HG03520 (cell line): ENCODE measurements around the gene FAM241A.
A peak's percentile ranks its signal among the peaks of the same experiment; 100 is the strongest.
"Not testable (repeated sequence)": the region's sequence is repeated elsewhere in the genome, so short reads cannot be mapped to it uniquely, and the experiment has no call there.

Source experiments
- ATAC-seq: cut with Tn5 transposase; IDR thresholded peaks from one replicate; pipeline ENCODE4 v1.9.1; 2021; ENCODE audit warnings: mild to moderate bottlenecking, moderate library complexity; ENCODE audit not compliant: unreplicated experiment

Gene FAM241A

GRCh38 chr4:112145326-112145789 is at the start of gene FAM241A:
Gene FAM241A (plus strand): TSS chr4:112145454. CDS start chr4:112145581, 127 bp downstream.
- peak; percentile 90 for ATAC-seq

- no peak for ATAC-seq
Measured at GRCh38 chr4:112098841-112099530, 46.3 kb upstream of the FAM241A start.

- peak; percentile 70 for ATAC-seq
Measured at GRCh38 chr4:112099701-112100297, 45.5 kb upstream of the FAM241A start.

- no peak for ATAC-seq
Measured at GRCh38 chr4:112102875-112103370, 42.3 kb upstream of the FAM241A start.

- ATAC-seq = no peak
Measured at GRCh38 chr4:112105201-112105969, 39.9 kb upstream of the FAM241A start.

- peak; percentile 67 for ATAC-seq
Measured at GRCh38 chr4:112109360-112110058, 35.7 kb upstream of the FAM241A start.

- no peak for ATAC-seq
Measured at GRCh38 chr4:112110059-112110425, 35.2 kb upstream of the FAM241A start.

- no peak for ATAC-seq
Measured at GRCh38 chr4:112111306-112111705, 33.9 kb upstream of the FAM241A start.

- ATAC-seq = not testable (repeated sequence)
Measured at GRCh38 chr4:112112095-112112494, 33.2 kb upstream of the FAM241A start.

GRCh38 chr4:112112590-112113170 is 32.6 kb upstream of the FAM241A start:
- no peak for ATAC-seq

- no peak for ATAC-seq
Measured at GRCh38 chr4:112113864-112114263, 31.4 kb upstream of the FAM241A start.

GRCh38 chr4:112114452-112114851 is 30.8 kb upstream of the FAM241A start:
- ATAC-seq = no peak

- ATAC-seq = no peak
Measured at GRCh38 chr4:112118742-112119352, 26.4 kb upstream of the FAM241A start.

- peak; percentile 88 for ATAC-seq
Measured at GRCh38 chr4:112119353-112119783, 25.9 kb upstream of the FAM241A start.

GRCh38 chr4:112120021-112120420 is 25.2 kb upstream of the FAM241A start:
- no peak for ATAC-seq

GRCh38 chr4:112125416-112125815 is 19.8 kb upstream of the FAM241A start:
- ATAC-seq = no peak

- no peak for ATAC-seq
Measured at GRCh38 chr4:112127048-112127637, 18.1 kb upstream of the FAM241A start.

GRCh38 chr4:112127803-112128202 is 17.5 kb upstream of the FAM241A start:
- ATAC-seq = no peak

- no peak for ATAC-seq
Measured at GRCh38 chr4:112128452-112128851, 16.8 kb upstream of the FAM241A start.

GRCh38 chr4:112130906-112131305 is 14.3 kb upstream of the FAM241A start:
- ATAC-seq = no peak
